GM12874 (cell line): Measurements from ENCODE around the gene KCP.

Source experiments
- CTCF ChIP-seq: IDR thresholded peaks from 2 replicates; pipeline ENCODE4 v1.5.1; 2011; ENCODE audit warnings: low read depth, mild to moderate bottlenecking, control low read depth, low read length, moderate library complexity; ENCODE audit not compliant: insufficient read depth

Gene KCP

GRCh38 chr7:128888039-128888755, 22.3 kb downstream of the KCP start:
- no peak for TF ChIP-seq CTCF

DNA sequence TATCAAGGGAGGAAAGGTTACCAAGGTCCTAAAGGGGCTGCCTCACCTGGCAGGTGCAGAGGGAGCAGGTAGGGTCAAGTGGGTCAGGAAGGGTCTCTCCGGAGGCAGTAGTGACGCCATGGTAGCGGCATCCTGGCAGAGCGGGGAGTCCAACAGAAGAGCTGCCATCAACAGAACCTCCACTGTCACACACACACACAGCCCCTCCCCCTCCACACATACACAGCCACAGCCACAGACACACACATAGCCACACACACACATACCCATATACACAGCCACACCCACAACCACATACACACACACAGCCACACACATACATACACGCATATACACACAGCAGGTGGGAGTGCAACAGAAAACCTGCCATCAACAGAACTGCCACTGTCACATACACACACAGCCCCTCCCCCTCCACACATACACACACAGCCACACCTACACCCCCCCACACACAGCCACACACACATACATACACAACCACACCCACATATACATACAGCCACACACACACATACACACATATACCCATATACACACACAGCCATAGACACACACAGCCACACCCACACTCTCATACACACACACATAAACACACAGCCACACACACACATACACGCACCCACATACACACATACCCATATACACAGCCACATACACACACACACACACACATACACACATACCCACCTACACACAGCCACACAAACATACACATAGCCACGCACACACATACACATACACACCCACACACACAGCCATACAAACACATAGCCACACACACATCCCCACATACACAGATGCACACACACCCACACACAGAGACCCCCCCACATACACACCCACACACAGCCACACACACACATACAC, 23.1 kb downstream of the KCP start:
- no peak for TF ChIP-seq CTCF

DNA sequence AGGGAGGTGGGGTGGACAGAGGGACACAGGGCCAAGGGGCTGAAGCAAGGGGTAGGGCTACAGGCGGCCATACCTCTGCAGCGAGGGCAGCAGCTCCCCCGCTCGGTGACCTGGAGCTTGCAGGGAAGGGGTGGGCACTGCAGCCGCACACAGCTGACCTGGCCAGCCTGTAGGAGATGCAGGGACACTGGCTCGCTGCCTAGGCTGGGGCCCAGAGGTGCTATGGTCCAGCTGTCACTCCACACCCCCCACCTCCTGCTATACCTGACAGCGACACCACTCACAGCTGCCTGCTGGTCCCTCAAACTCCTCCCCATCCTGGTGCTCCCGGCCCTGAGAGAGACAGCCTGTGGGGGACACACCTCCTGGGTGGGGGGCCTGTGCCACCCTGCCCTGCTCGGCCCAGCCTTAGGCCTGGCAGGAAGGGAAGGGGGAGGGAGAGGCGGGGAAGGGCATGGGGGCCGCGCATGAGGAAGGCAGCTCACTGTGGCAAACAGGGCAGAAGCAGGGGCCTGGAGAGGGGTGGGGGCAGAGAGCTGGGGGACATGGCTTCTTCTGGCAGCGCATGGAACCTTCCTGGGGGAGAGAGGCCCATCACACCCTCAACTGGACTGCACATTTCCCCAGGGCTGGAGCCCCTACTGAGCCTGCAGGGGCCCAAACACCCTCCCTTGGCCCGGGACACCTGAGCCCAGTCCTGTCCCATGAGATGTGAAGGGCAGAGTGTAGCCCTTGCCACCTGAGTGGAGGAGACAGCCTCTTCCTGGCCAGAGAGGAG, 23.9 kb downstream of the KCP start:
- TF ChIP-seq CTCF, result no peak

- TF ChIP-seq CTCF, result no peak
Measured at GRCh38 chr7:128885370-128886187, 24.9 kb downstream of the KCP start.

GRCh38 chr7:128884561-128885369, 25.7 kb downstream of the KCP start:
- no peak for TF ChIP-seq CTCF

DNA sequence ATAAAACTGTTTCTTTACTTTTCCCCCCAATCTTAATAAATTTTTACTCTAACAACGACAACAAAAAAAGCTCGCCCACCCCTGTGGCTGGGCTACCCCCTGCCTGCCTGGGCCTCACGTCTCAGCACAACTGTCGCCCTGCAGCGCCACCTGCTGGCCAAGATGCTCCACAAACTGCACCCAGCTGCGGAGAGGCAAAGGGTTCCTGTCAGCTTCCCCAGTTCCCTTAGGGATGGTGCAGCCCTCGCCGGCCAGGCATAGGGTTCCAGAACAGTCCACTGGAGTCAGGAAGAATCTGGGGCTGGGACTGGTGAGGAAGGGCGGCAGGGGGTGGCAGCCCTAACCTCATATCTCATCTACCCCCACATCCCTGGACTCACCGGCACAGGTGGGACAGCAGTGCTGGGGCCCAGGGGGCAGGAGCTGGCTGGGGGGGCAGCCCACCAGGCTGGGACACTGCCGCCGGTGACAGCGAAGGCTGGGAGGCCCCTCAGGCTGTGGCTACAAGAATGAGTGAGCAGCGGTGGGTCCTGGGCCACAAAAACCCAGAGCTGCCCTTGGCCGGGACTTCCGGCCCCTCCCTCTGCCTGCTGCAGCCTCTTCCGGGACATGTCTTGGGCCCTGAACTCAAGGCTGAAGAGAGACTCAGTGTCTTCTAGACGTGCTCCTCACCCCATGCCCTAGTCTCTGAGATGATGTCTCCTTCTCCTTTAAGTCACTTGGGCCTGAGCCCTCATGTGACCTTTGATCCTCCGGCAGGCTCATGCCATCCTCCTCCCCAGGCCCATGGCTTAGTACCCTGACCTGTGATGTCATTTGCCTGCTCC, 26.7 kb downstream of the KCP start:
- peak; percentile 90 for TF ChIP-seq CTCF
